ENCODE data around the gene CMTM5.
A peak's percentile ranks its signal among the peaks of the same experiment; 100 is the strongest.

The CMTM5 gene

DNA sequence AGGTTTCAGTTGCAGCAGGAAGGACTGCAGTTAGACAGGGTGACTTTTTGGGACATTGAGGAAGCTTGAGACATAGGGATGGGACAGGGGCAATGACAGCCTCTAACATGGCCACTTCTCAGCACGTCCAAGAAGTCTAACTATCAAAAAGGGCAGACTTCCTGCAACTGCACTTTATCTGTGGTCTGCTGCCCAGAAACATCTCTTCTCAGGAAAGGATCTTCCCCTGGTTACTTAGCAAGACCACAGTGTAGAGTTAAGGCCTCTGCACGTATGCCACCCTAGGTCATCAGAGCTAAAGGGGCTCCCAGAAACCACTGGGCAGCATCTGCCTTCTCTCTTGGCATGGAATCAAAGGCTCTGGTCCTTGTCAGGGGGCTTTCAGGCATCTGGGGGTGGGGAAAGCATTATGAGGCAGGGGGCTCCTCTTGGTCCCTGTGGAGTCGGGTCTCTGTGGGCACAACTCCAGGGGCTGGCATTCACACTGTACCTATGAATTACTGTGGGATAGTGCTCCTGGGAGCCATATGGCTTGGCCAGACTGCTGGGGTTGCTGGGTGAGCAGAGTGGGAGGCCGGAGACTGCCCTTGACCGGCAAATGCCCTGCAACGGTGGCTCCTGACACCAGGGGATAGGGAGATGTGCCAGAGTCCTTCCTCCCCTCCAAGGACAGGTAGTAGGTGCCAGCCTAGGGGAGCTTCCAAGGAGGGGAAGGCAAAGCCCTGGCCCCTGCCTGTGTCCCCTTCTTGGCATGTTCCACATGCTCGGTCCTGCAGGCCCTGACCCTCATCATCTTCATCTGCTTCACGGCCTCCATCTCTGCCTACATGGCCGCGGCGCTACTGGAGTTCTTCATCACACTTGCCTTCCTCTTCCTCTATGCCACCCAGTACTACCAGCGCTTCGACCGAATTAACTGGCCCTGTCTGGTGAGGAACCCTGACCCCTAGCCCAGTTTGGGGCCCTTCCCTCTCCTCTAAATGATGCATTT lies 1.0 kb downstream of the CMTM5 start:
- no peak for ATAC-seq
- no peak for TF ChIP-seq ZFP3 (CRISPR knock-in tag; IDR thresholded peaks at IDR 0.05)
- TF ChIP-seq BACH2 (CRISPR knock-in tag; IDR thresholded peaks at IDR 0.05; ENCODE audit: borderline replicate concordance) = no peak
- no peak for TF ChIP-seq TOX (CRISPR knock-in tag; IDR thresholded peaks at IDR 0.05; ENCODE audit: borderline replicate concordance)
- TF ChIP-seq ZFP30 (CRISPR knock-in tag; IDR thresholded peaks at IDR 0.05) = no peak

DNA sequence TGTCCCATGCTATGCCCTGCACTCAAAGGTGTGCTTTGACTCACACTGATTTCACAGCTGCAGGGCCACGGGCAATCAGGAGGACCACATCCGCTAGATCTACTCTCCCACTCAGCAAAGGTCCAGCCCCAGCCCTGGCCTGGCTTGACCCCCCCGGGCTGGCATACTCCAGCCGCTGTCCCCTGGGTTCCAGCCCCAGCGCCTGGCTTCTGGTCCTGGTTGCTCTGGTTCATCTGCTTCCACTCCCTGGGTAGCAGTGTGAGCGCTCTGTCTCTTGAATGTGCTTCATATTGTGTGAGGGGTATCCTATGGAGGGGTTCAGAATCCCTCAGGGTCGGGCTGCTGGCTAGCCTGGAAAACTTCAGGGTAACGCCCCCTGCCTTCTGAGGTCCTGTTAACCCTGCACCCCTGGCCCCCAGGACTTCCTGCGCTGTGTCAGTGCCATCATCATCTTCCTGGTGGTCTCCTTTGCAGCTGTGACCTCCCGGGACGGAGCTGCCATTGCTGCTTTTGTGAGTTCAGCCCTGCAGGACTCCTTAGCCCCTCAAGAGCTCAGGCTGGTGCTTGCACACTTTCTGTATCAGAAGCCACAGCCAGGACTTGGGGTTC lies 1.9 kb downstream of the CMTM5 start:
- no peak for ATAC-seq
- TF ChIP-seq ZC3H10 (CRISPR knock-in tag; IDR thresholded peaks at IDR 0.05) (no peak), ISL1 (CRISPR knock-in tag; IDR thresholded peaks at IDR 0.05) (no peak)

DNA sequence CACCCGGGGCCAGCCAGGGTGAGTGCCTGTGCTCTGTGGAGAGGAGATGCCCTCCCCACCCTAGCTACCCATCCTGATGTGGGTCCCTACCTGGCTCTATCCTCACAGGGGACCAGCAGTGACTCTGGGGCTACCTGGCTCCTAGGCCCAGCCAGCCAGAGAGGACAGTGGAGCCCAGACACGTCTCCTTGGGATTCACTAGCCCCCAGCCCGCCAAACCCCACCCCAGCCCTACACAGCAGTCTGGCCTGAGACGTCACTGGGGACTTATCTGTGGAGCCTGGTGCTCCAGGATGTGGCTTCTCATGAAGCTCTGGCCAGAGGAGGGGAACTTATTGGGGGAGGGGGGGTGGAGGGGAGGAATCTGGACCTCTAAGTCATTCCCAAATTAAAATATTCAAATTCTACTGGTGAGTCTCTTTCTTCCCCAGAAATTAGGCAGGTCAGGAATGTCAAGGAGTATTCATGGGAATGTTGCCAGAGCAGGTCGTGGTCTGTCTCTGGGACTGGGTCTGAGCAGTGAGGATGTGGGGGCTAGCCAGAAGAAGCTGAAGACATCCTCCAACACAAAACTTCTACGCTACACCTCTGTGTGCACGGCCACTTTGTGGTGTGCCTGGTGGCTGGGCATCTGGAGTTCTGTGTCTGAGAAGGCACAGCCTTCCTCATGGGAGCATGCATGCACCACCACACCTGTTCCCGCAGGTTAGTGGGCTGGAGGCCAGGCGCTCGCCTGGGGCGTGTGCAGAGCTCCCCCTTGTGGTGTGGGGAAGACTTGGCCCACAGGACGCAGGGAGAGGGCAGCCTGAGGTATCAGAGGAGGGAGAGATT lies 2.7 kb downstream of the CMTM5 start:
- peak; percentile 89 for ATAC-seq

DNA sequence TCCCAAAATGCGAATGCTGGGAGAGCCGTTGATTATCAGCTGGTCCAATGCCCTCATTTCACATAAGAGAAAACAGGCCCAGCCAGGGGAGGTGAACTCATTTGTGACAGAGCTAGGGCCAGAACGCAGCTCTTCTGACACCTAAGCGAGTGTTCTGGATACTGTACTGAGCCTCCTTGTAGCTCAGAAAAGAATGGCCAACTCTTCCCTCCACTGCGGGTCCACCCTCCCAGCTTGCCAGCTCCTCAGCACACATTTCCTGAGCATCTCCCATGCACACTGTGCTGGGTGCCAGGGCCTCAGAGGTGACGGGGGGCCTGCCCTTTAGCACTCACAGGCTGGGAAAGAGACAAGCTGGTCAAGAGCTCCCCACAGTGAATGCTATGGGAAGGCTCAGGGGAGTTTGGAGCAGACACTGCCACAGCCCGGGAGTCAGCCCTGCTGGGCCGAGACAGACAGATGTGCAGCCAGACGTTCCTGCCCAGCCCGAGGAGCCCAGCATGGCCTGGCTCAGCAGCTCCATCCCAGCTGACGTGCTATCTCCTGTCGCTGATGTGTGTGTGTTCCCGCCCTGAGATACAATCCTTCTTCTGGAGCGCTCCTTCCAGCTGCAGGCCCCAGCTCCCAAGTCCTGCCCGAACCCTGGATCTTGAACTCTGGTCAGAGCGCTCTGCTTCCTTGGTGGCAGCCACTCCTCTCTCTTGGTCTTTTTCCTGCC lies 3.5 kb downstream of the CMTM5 start:
- TF ChIP-seq ZNF70 (CRISPR knock-in tag; IDR thresholded peaks at IDR 0.05) = no peak
- no peak for TF ChIP-seq ZC3H10 (CRISPR knock-in tag; IDR thresholded peaks at IDR 0.05)
- no peak for TF ChIP-seq ISL1 (CRISPR knock-in tag; IDR thresholded peaks at IDR 0.05)
- TF ChIP-seq ZNF565 (CRISPR knock-in tag; conservative IDR thresholded peaks at IDR 0.05; ENCODE audit: low read depth) = no peak
- TF ChIP-seq ZFP3 (CRISPR knock-in tag; IDR thresholded peaks at IDR 0.05) = no peak
- TF ChIP-seq RARB (CRISPR knock-in tag; IDR thresholded peaks at IDR 0.05) = no peak
- TF ChIP-seq ZFP30 (CRISPR knock-in tag; IDR thresholded peaks at IDR 0.05) = no peak
- TF ChIP-seq GLIS3 (CRISPR knock-in tag; IDR thresholded peaks at IDR 0.05) = no peak
- TF ChIP-seq, protein P1, sequence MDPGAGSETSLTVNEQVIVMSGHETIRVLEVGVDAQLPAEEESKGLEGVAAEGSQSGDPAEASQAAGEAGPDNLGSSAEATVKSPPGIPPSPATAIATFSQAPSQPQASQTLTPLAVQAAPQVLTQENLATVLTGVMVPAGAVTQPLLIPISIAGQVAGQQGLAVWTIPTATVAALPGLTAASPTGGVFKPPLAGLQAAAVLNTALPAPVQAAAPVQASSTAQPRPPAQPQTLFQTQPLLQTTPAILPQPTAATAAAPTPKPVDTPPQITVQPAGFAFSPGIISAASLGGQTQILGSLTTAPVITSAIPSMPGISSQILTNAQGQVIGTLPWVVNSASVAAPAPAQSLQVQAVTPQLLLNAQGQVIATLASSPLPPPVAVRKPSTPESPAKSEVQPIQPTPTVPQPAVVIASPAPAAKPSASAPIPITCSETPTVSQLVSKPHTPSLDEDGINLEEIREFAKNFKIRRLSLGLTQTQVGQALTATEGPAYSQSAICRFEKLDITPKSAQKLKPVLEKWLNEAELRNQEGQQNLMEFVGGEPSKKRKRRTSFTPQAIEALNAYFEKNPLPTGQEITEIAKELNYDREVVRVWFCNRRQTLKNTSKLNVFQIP (CRISPR knock-in tag; IDR thresholded peaks at IDR 0.05; ENCODE audit: borderline replicate concordance, low read depth) = no peak
- TF ChIP-seq, protein P2, sequence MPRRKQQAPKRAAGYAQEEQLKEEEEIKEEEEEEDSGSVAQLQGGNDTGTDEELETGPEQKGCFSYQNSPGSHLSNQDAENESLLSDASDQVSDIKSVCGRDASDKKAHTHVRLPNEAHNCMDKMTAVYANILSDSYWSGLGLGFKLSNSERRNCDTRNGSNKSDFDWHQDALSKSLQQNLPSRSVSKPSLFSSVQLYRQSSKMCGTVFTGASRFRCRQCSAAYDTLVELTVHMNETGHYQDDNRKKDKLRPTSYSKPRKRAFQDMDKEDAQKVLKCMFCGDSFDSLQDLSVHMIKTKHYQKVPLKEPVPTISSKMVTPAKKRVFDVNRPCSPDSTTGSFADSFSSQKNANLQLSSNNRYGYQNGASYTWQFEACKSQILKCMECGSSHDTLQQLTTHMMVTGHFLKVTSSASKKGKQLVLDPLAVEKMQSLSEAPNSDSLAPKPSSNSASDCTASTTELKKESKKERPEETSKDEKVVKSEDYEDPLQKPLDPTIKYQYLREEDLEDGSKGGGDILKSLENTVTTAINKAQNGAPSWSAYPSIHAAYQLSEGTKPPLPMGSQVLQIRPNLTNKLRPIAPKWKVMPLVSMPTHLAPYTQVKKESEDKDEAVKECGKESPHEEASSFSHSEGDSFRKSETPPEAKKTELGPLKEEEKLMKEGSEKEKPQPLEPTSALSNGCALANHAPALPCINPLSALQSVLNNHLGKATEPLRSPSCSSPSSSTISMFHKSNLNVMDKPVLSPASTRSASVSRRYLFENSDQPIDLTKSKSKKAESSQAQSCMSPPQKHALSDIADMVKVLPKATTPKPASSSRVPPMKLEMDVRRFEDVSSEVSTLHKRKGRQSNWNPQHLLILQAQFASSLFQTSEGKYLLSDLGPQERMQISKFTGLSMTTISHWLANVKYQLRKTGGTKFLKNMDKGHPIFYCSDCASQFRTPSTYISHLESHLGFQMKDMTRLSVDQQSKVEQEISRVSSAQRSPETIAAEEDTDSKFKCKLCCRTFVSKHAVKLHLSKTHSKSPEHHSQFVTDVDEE (CRISPR knock-in tag; IDR thresholded peaks at IDR 0.05) = no peak
- TF ChIP-seq, protein P3, sequence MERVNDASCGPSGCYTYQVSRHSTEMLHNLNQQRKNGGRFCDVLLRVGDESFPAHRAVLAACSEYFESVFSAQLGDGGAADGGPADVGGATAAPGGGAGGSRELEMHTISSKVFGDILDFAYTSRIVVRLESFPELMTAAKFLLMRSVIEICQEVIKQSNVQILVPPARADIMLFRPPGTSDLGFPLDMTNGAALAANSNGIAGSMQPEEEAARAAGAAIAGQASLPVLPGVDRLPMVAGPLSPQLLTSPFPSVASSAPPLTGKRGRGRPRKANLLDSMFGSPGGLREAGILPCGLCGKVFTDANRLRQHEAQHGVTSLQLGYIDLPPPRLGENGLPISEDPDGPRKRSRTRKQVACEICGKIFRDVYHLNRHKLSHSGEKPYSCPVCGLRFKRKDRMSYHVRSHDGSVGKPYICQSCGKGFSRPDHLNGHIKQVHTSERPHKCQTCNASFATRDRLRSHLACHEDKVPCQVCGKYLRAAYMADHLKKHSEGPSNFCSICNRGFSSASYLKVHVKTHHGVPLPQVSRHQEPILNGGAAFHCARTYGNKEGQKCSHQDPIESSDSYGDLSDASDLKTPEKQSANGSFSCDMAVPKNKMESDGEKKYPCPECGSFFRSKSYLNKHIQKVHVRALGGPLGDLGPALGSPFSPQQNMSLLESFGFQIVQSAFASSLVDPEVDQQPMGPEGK (CRISPR knock-in tag; IDR thresholded peaks at IDR 0.05; ENCODE audit: borderline replicate concordance) = no peak
- no peak for TF ChIP-seq TOX (CRISPR knock-in tag; IDR thresholded peaks at IDR 0.05; ENCODE audit: borderline replicate concordance)
- no peak for TF ChIP-seq OSR1 (CRISPR knock-in tag; IDR thresholded peaks at IDR 0.05)
- TF ChIP-seq, protein P4, sequence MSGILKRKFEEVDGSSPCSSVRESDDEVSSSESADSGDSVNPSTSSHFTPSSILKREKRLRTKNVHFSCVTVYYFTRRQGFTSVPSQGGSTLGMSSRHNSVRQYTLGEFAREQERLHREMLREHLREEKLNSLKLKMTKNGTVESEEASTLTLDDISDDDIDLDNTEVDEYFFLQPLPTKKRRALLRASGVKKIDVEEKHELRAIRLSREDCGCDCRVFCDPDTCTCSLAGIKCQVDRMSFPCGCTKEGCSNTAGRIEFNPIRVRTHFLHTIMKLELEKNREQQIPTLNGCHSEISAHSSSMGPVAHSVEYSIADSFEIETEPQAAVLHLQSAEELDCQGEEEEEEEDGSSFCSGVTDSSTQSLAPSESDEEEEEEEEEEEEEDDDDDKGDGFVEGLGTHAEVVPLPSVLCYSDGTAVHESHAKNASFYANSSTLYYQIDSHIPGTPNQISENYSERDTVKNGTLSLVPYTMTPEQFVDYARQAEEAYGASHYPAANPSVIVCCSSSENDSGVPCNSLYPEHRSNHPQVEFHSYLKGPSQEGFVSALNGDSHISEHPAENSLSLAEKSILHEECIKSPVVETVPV (CRISPR knock-in tag; IDR thresholded peaks at IDR 0.05) = no peak
- no peak for TF ChIP-seq ESRRG (CRISPR knock-in tag; IDR thresholded peaks at IDR 0.05)
- no peak for TF ChIP-seq SNAI2 (CRISPR knock-in tag; IDR thresholded peaks at IDR 0.05)
- no peak for TF ChIP-seq TCF4 (CRISPR knock-in tag; IDR thresholded peaks at IDR 0.05; ENCODE audit: borderline replicate concordance)
- TF ChIP-seq, protein P5, sequence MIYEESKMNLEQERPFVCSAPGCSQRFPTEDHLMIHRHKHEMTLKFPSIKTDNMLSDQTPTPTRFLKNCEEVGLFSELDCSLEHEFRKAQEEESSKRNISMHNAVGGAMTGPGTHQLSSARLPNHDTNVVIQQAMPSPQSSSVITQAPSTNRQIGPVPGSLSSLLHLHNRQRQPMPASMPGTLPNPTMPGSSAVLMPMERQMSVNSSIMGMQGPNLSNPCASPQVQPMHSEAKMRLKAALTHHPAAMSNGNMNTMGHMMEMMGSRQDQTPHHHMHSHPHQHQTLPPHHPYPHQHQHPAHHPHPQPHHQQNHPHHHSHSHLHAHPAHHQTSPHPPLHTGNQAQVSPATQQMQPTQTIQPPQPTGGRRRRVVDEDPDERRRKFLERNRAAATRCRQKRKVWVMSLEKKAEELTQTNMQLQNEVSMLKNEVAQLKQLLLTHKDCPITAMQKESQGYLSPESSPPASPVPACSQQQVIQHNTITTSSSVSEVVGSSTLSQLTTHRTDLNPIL (CRISPR knock-in tag; IDR thresholded peaks at IDR 0.05; ENCODE audit: low read depth) = no peak
- peak; percentile 35 for ATAC-seq

More for the DNA sequence above, 2.7 kb downstream of the CMTM5 start:
- TF ChIP-seq ISL1 (CRISPR knock-in tag; IDR thresholded peaks at IDR 0.05) (no peak), ZC3H10 (CRISPR knock-in tag; IDR thresholded peaks at IDR 0.05) (no peak), ARNTL (CRISPR knock-in tag; IDR thresholded peaks at IDR 0.05; ENCODE audit: borderline replicate concordance, low read depth) (no peak), TCF4 (CRISPR knock-in tag; IDR thresholded peaks at IDR 0.05; ENCODE audit: borderline replicate concordance) (no peak)
